Putamen (tissue), 1 donor: ENCODE data around the gene CALCOCO1.

Source experiments
- DNase-seq: peaks from one replicate; pipeline ENCODE4 v3.0.0-alpha.2; 2016; ENCODE audit warnings: low spot score

CALCOCO1 gene

DNA sequence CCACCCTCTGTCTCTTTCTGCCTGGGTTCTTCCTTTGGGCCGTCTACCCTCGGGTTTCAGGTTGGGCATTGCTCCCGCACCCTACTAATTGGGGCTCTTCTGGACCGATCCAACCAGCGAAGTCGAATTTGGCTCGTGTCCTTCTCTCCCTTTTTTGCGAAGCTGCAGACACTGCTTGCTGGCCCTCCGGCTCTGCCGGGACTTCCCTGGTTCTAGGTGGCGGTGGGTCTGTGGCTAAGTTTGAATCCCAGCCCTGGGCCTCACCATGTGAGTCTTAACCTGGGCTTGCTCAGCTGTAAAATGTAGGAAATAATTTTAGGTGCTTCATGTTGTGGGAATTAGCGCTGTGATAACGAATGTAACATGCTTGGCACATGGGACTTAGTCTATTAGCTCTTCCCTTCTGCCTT, 24.9 kb upstream of the CALCOCO1 start:
- DNase-seq = no peak

DNA sequence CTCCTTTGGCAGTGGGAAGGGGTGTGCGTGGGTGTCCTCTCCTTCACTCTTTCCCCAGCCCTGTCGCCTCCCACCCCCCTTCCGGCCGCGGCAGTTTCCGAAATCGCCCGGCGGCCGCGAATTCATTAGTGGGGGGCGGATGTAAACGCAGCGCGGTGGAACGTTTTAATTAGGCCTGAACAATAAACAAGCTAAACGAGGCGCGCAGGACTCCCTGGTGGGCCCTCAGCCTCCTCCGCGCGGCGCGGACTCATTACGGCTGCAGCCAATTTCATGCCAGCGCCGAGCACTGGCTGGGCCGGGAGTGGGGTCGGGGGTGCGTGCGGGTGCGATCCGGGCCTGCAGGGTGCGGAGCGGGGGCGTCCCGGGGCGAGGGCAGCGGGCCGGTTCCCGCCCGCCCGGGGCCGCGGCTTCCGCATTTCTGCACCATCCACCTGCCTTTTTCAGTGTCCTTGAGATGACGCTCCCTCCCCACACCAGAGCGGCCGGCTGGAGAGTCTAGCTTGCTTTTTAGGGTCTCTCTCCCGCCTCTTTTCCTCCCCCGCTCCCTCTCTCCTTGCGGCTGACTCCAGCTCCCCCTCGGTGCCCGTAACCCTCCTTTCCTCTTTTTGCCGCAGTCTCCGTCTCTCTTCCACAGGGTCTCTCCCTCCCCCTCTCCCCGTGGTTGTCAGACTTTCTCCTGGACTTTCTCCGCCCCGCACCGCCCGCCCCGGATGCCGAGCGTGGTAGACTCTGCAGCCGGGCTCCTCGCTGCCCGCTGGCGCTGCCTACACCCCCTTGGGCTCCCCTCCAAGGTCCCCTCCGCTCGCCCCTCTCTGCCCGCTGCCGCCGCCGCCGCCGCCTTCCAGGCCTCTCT, 24.3 kb upstream of the CALCOCO1 start, which contains the start of gene CISTR:
Gene CISTR (minus strand): TSS at position 644 of the 856 bp plus-strand sequence.
- no peak for DNase-seq

DNA sequence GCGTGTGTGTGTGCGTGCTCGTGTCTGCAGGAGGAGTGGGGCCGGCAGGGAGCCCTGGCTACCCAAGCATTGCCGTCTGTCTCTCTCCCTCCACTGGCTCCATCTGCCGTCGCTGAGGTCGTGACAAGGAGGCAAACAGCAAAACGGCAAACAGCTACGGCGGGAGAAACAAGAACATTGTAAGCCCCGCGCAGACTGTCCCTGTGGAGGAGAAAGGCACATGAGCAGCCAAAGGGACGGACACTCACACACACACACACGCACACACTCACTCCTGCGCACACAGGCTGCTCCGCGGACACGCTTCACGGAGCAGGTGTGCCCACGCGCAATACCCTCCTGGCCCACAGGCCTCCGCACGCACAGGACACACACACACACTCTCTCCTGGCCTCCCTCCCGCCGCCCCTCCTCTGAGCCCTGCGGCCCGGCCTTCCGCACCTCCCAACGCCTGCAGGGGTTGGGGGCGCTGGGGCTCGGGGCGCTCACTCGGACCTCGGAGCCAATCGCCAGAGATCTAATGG, 23.6 kb upstream of the CALCOCO1 start:
- DNase-seq = no peak

DNA sequence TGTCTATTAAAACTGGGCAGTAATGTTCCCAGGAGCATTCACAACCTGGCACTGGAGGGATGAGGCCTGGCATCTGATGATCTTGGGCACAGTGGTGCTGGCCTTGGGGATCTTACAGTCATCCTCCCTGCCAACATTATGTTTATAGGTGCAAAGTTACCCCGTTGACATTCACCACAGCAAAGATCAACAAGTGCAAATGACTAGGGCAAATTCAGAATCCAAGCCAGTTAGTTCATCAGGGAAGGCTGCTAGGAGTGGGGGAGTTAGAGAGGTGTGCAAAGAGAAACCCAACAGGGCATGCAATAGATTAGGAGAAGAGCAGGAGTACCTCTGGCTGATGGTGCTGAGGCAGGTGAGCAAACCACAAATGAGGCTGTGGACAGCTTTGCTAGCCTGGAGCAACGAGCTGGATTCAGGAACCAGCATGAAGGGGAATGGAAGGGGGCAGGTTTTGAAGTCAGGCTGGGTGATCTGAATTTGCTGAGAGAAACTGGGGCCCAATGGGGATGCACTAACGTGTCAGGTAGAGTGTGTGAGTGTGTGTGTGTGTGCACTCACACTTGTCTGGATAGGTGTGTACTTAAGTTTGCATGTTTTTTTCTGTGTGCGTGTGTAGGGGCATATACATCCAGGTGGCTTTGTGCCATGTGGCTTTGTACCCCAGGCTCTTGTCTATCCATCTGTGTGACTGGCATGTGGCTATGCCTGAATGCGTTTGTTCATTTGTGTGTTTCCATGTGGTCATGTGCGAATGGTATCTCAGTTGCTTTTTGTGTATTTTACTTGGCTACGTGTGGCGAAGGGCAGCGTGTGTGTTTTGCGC, 22.9 kb upstream of the CALCOCO1 start:
- DNase-seq = no peak

DNA sequence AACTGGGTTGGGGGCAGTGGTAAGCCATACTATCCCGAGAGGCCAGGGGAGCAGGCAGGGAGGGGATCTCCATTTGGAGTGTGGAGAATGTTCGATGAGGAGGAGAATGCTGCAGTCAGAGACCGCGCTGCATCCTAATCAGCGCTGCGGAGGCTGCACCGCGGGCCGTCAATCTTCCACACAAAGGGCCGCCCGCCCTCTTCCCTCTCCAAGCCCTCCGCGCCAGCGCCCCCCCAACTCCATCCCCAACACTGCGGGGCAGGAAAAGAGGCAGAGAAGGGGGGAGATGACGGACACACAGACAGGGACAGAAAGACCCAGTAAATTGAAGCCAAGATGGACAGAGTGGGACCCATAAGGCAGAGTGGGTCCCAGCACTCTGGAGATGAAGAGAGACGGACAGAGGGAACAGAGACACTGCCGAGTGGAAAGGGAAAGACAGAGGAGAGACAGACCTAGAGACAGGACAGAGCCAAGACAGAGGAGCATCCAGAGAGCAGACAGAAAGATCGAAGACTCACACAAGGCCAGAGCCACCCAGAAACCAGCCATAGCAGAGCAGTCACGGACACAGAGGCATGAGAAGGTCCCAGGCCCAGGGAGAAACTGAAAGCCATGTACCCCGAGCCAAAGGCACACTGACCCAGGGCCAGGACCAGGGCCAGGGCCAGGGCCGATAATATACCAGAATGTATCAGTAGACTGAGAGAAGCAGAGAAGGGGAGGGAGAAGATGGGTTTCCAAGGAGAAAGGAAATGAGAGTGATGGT, 21.0 kb upstream of the CALCOCO1 start:
- no peak for DNase-seq

DNA sequence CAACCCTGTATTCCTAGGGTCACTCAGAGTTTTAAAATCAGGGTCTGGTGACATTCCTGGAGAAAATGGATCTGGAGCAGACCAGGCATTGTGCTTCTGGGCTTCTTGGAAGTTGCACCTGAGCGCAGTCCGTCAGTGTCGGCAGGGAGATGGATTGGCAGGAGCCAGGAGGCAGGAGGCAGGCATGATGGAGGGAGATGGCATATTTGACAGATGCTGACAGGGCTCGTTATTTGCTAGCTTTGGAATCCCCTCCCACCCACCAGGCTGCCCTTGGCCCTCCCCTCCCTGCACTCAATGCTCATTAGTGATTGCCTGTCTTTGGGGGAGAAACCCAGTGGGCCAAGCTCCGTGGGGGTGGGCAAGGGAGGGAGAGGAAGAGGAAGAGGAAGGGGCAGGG, 19.8 kb upstream of the CALCOCO1 start:
- no peak for DNase-seq

DNA sequence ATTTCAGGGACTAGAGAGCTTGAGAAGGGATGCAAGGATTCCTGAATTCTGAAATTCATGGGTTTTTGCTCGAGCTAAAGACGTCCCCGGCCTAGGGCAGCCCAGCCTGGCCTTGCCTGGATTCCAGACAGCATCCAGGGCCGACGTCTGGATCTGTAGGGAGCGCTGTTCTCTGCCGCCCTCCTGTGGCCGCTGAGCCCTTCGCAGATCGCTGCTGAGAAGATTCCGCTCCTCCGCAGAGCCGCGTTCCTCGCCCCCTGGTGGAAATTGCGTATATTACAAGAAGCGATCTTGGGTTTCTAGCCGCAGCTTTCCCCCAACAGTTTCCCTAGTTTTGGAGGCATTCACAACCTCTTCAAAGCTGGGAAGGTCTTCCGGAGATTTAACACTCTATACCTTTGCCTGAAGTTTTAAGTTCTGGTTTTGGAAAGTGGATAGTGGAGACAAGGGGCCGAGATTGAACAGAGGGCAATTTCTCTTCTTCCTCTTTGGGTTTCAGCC, 19.4 kb upstream of the CALCOCO1 start:
- peak; percentile 90 for DNase-seq

DNA sequence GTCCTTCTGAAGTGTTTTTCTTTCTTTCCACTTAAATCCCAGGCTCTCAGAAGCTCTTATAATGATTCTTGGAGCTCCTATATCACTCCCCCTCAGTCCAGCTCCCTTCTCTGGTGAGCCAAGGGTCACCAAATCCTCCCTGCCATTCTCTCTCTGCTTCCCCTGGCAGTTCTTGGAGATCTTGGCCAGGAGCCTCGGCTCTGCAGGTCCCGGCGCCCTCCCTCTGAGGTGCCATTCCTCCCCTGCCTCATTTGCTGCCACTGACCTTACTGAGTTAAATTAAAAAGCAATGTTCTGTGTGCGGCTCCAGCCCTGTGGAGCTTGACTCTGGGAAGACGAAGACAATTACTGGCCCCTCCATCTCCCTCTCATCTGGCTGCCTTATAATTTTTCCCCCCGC, 17.5 kb upstream of the CALCOCO1 start:
- DNase-seq = no peak

DNA sequence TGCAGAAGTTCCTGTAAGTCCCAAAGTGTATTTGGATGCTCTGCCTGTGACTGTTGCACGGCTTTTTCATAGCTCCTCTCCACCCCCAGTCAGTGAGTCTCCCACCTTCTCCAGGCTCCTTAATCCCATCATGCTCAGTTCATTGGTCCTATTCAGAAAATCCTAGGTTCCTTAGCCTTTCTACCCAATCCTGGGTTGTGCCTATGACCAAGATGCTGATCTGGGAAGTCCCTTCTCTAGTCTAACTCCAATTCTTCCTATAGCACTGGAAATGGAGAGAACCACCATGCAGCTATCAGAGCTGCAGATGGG, 16.8 kb upstream of the CALCOCO1 start:
- no peak for DNase-seq

DNA sequence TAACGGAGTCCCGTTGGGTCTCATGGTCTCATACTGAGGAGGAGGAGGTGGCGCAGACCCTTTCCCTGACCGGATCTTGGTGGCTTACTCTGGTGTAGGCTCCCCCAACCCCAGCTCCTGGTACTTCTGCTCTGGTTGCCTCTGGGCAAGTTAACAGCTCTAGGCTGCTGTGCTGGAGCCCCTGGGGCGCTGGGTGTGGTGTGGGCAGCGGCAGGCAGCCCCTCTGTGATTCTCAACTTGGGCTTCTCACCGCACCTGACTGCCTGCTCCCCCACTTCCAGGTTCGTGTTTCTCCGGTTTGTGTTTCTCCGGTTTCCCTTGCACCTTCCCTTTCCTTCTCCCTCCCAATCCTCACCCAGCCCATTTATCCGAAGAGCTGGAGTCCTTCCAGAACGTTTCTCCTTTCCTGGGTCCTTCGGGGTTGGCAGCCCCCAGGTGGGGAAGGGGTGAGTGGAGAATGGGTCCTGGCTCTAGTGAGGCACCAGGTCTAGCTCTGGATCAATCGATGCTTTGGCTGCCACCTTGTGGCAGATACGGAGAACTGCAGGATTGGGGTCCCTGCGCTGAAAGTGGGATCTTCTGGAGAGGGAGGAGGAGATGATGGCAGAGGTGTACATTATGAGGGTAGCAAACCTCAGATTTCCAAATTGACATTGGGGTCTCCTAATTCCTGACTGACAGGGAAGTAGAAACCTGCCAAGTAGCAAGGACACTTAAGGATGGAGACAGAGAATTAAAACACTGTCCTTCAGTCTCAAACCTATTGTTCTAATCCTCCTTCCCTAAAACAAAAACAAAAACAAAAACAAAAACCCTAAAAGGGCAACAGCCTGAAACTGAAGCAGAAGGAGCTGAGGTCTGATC, 16.2 kb upstream of the CALCOCO1 start:
- no peak for DNase-seq

DNA sequence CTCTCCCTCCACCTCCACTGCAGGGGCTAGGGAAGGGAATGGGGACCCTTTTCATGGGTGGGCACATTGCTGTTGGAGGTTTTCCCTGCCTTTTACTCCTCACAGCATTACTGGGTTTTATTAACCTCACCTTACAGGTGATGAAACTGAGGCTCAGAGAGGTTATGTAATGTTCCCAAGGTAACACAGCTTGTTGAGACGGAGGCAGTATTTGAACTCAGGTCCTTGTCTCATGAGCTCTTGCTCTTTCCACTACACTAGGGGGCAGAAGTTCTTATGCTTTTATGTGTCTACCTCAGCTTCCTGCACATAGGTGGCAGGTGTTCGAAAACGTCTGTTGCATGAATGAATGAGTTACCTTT, 12.9 kb upstream of the CALCOCO1 start:
- DNase-seq = no peak

DNA sequence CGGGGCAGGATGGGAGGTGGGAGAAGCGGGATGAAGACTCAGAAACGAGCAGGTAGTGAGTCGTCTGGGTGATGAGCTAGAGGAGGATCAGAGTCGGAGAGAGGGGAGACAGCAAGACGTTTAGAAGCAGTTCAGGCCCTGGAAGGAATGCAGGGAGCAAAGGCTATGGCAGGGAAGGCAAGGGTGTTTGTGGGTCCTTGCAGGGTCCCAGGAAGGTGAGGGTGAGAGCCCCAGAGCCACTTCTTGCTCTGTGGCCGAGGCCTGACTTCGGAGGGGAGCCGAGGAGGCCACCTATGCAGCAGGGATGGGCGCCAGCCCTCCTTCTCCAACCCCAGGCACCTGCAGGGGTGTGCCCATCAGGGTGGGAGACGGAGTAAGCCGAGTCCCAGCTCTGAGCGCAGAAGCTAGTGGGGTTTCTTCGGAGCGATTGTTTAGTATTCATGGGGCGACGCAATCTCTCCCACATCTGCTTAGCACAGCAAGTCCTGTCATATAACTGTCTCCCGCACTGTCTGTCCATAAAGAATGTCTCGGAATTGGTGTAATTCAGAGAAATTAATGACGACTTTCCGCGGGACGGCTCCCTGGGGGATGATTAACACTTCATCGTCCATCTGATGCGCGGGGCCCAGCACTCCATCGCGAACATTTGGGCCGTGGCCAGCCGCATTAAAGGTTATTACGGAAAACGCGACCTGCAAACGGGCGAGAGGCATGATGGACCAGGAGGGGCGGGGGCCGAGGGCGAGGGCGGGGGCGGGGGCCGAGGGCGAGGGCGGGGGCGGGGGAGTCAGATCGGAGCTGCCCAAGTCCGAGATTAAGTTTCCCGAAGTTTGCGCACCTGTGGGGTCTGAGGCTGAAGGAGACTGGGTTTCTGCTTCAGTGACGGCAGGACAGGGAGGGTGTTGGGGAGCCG, 12.2 kb upstream of the CALCOCO1 start:
- DNase-seq = no peak

DNA sequence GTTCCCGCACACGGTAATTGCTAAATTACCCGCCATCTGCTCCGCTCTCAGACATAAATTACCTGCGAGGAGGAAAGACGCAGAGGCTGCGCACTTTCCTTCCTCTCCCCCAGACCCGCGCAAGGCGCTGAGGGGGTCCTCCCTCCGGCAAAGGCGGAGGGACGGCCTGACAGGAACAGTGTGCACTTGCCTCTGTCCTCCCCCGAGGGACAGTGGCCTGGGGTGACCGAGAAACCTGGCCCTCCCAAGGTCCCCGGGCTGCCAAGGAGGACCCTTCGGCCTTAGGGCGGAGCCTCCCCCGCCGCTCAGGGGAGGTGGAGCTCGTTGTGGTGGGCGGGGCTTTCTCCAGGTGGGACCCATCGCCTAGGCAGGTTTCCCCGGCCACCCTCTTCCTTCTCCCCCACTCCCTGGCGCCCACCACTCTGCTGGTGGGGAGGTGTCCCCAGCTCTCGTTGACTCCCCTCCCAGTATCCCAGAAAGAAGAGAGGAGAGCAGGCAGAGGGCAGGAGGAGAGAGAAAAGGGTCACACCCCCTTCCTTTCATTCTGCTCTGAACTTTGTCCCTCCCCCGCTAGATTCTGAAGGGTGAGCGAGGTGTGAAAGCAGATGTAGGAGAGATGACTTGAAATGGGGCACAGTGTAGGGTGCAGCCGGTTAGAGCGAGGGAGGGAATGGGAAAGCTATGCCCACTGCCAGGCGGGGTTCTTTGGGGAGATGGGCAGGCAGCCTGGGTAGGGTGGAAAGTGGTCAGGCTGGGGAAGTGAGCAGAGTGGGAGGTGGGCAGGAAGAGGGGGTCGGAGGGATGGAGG, 11.4 kb upstream of the CALCOCO1 start:
- DNase-seq = no peak

DNA sequence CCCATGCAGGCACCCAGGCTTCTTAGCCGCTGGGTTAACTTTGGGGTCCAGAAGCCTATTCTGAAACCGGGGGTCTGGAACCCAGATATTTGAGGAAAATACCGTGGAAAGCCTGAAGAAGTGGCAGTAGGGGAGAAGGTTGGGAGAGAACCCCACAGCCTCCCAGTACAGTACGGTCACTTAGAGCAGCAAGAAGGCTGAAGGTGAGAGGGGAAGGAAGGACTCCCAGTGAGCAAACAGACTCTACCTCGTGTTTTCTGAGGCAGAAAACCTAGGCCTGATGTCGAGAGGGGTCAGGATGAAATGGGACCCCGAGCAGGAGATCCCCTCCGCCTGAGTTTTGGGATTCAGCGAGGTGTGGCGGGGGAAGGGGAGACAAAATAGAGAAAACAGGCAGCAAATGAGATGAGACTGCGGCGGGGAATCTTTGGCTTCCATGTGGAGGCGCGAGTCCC, 10.7 kb upstream of the CALCOCO1 start:
- no peak for DNase-seq

DNA sequence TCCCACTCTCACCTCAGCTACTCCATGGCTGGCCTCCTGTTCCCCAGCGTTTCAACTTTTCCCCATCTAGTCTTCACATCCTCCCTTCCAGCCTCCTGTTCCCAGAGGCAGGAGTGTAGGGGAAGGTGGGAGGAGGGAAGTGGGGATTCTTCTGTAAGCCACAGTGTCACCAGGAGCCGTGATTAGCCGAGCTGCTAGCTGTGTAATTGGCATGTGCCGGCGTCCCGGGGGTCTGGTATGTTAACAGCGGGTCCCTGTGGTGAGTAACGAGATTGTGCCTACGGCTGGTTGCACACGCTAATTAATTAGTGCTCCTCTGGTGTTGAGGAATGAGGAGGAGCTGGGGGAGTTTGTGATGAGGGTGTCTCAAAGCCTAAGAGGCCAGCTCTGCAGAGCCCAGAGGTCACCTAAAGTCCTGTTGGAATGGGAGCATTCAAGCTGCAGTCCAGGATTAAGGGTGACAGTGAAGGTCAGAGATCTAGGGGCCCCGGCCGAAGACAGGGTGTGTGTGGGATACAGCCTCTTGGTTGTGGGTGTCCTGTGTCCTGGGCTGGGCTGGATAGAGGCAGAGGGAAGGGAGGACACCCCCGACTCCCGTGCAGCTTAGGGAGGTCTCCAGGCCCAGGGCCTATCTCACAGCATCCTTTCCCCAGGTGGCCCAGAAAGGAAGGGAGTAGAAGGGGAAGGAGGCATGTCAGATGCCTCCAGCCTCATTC, 10.0 kb upstream of the CALCOCO1 start:
- no peak for DNase-seq

DNA sequence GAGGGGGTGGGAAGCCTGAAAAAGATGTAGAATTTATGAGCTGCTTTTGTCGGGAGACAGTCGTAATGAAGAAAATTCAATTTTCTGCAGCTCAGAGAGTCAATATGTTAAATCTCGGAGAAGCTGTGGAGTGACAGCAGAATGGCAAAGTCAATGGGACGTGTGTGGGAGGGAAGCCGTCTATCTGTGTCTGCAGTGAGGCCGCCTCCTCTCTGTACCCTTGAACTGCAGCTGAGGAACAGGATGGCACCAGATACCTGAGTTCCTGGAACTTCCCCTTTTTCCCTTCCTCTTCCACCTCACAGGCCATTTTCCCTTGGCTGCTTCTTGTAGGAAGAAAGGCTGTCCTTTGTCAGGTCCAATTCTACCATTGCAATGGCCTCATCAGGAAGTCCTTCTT, 9.3 kb upstream of the CALCOCO1 start:
- peak; percentile 76 for DNase-seq

DNA sequence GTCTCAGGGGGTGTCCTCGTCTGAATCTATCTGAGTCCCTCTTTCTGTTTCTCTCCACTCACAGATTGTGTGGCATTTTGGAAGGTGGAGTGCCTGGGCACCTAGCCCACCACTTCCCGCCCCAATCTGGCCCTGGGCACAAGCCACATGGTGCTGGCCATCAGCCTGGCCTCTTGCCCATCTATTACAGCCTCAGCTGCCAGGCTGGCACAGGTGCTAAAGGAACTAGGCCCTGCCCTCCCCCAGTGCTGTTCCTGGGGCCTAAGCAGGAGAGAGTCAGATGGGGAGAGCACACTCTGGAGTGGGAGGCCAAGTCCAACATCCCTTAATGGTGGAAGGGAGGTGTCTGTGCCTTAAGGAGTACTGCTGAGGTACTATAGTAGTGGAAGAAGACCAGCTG, 8.3 kb upstream of the CALCOCO1 start:
- no peak for DNase-seq

DNA sequence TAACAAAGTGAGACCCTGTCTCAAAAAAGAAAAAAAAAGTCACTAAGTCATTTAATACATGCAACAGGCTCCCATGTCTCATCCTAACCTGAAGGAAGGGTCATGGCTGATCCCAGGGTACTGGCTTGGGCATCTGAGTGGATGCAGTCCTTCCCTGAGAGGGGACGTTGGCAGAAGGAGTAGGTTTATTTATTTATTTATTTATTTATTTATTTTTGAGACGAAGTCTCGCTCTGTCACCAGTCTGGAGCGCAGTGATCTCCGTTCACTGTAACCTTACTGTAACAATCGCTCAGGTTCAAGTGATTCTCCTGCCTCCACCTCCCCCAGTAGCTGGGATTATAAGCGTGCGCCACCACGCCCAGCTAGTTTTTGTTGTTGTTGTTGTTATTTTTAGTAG, 7.2 kb upstream of the CALCOCO1 start:
- DNase-seq = no peak

DNA sequence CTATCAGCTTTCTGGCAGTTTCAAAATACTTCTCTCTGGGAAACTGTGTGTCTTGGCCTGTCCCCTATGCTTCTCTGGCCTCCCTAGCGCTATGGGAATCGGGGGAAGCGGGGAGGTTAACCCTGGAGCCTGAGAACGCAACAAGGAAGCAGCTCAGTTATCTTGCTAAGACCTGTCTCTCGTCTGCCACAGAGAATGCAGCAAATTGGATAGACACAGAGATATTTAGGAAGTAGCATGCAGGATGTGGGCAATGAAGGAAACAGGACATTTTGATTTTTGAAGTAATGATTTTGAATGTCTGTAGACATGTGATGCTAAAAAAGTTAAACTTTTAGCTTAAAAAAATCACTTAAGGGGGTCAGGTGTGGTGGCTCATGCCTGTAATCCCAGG, 6.6 kb upstream of the CALCOCO1 start:
- DNase-seq = no peak
